ENCODE results near the gene MYLK.

Gene MYLK

GRCh38 chr3:123628996-123629746 is 255.0 kb downstream of the MYLK start:
- no peaks in the 10 kb centered on the region for H3K36me3 Mint-ChIP-seq
- no peak for DNase-seq
- no peaks in the 10 kb centered on the region for H3K4me1 Mint-ChIP-seq
- no peak overlapping the region for H3K4me3 Mint-ChIP-seq
- peaks cover 12% of the 10 kb centered on the region for H3K27me3 Mint-ChIP-seq
- H3K27ac Mint-ChIP-seq, result no peak overlapping the region
- H3K9me3 Mint-ChIP-seq, result no peaks in the 10 kb centered on the region
- CTCF ChIA-PET, result no interaction called here

GRCh38 chr3:123627673-123628670 is 256.2 kb downstream of the MYLK start:
- H3K36me3 Mint-ChIP-seq, result no peaks in the 10 kb centered on the region
- CTCF ChIA-PET, result no interaction called here

GRCh38 chr3:123626881-123627280 is 257.3 kb downstream of the MYLK start:
- Mint-ChIP-seq H3K36me3 (no peaks in the 10 kb centered on the region), H3K9me3 (no peaks in the 10 kb centered on the region), H3K27me3 (peaks cover 15% of the 10 kb centered on the region), H3K27ac (no peak overlapping the region), H3K4me3 (no peak overlapping the region), H3K4me1 (no peaks in the 10 kb centered on the region)
- CTCF ChIA-PET, result no interaction called here
- no peak for DNase-seq

More at GRCh38 chr3:123627673-123628670, 256.2 kb downstream of the MYLK start:
- no peaks in the 10 kb centered on the region for H3K9me3 Mint-ChIP-seq
- no peaks in the 10 kb centered on the region for H3K4me1 Mint-ChIP-seq
- H3K27ac Mint-ChIP-seq, result no peak overlapping the region
- peaks cover 12% of the 10 kb centered on the region for H3K27me3 Mint-ChIP-seq
- DNase-seq, result no peak
- no peak overlapping the region for H3K4me3 Mint-ChIP-seq

GRCh38 chr3:123624302-123624701 is 259.8 kb downstream of the MYLK start:
- CTCF ChIA-PET, result no interaction called here

GRCh38 chr3:123623346-123623880 is 260.7 kb downstream of the MYLK start:
- DNase-seq, result no peak
- no peak overlapping the region for H3K4me3 Mint-ChIP-seq
- CTCF ChIA-PET, result no interaction called here
- no peaks in the 10 kb centered on the region for H3K4me1 Mint-ChIP-seq
- H3K27ac Mint-ChIP-seq, result no peak overlapping the region
- H3K9me3 Mint-ChIP-seq, result no peaks in the 10 kb centered on the region
- peaks cover 14% of the 10 kb centered on the region for H3K27me3 Mint-ChIP-seq
- no peaks in the 10 kb centered on the region for H3K36me3 Mint-ChIP-seq

More at GRCh38 chr3:123624302-123624701, 259.8 kb downstream of the MYLK start:
- Mint-ChIP-seq H3K36me3 (no peaks in the 10 kb centered on the region), H3K27me3 (peaks cover 17% of the 10 kb centered on the region), H3K4me1 (no peaks in the 10 kb centered on the region), H3K9me3 (no peaks in the 10 kb centered on the region), H3K4me3 (no peak overlapping the region), H3K27ac (no peak overlapping the region)
- DNase-seq, result no peak

GRCh38 chr3:123622766-123623165 is 261.4 kb downstream of the MYLK start:
- peaks cover 9% of the 10 kb centered on the region for H3K27me3 Mint-ChIP-seq
- DNase-seq, result no peak
- H3K4me1 Mint-ChIP-seq, result no peaks in the 10 kb centered on the region
- H3K36me3 Mint-ChIP-seq, result no peaks in the 10 kb centered on the region
- no peak overlapping the region for H3K27ac Mint-ChIP-seq
- H3K9me3 Mint-ChIP-seq, result no peaks in the 10 kb centered on the region
- CTCF ChIA-PET, result no interaction called here
- no peak overlapping the region for H3K4me3 Mint-ChIP-seq

GRCh38 chr3:123621850-123622189 is 262.3 kb downstream of the MYLK start:
- Mint-ChIP-seq H3K4me1 (no peaks in the 10 kb centered on the region), H3K36me3 (no peaks in the 10 kb centered on the region), H3K27ac (no peak overlapping the region), H3K9me3 (no peaks in the 10 kb centered on the region), H3K4me3 (no peak overlapping the region), H3K27me3 (peaks cover 8% of the 10 kb centered on the region)
- DNase-seq, result no peak
- CTCF ChIA-PET, result interaction anchor here (0.7 kb wide), 1 partner anchor 133 kb away, joined by 3 read pairs; no protein-coding TSS in a partner anchor

GRCh38 chr3:123621186-123621849 is 262.8 kb downstream of the MYLK start:
- Mint-ChIP-seq H3K9me3 (no peaks in the 10 kb centered on the region), H3K36me3 (no peaks in the 10 kb centered on the region), H3K27ac (no peak overlapping the region), H3K4me3 (no peak overlapping the region), H3K27me3 (peaks cover 5% of the 10 kb centered on the region), H3K4me1 (no peaks in the 10 kb centered on the region)
- CTCF ChIA-PET, result interaction anchor here (0.7 kb wide), 1 partner anchor 132 kb away, joined by 3 read pairs; no protein-coding TSS in a partner anchor
- DNase-seq, result no peak

GRCh38 chr3:123620343-123620742 is 263.8 kb downstream of the MYLK start:
- DNase-seq, result no peak
- H3K27me3 Mint-ChIP-seq, result peaks cover 5% of the 10 kb centered on the region
- H3K4me1 Mint-ChIP-seq, result no peaks in the 10 kb centered on the region
- no peak overlapping the region for H3K4me3 Mint-ChIP-seq
- CTCF ChIA-PET, result no interaction called here
- no peaks in the 10 kb centered on the region for H3K9me3 Mint-ChIP-seq
- no peaks in the 10 kb centered on the region for H3K36me3 Mint-ChIP-seq
- no peak overlapping the region for H3K27ac Mint-ChIP-seq

- no peaks in the 10 kb centered on the region for H3K9me3 Mint-ChIP-seq
- no peak for DNase-seq
- no peaks in the 10 kb centered on the region for H3K4me1 Mint-ChIP-seq
- H3K27me3 Mint-ChIP-seq, result peaks cover 5% of the 10 kb centered on the region
- H3K4me3 Mint-ChIP-seq, result no peak overlapping the region
- CTCF ChIA-PET, result interaction anchor here (0.9 kb wide), 1 partner anchor 105 kb away, joined by 4 read pairs; no protein-coding TSS in a partner anchor
- no peak overlapping the region for H3K27ac Mint-ChIP-seq
- H3K36me3 Mint-ChIP-seq, result peaks cover 1% of the 10 kb centered on the region
Observed at GRCh38 chr3:123618768-123619484, 265.2 kb downstream of the MYLK start.

GRCh38 chr3:123618076-123618708 is 265.9 kb downstream of the MYLK start:
- CTCF ChIA-PET, result interaction anchor here (0.9 kb wide), 1 partner anchor 105 kb away, joined by 4 read pairs; no protein-coding TSS in a partner anchor
- Mint-ChIP-seq H3K27ac (no peak overlapping the region), H3K9me3 (no peaks in the 10 kb centered on the region), H3K4me3 (no peak overlapping the region), H3K36me3 (peaks cover 1% of the 10 kb centered on the region), H3K4me1 (no peaks in the 10 kb centered on the region), H3K27me3 (peaks cover 5% of the 10 kb centered on the region)
- DNase-seq, result no peak

- Mint-ChIP-seq H3K27ac (no peak overlapping the region), H3K4me1 (no peaks in the 10 kb centered on the region), H3K9me3 (no peaks in the 10 kb centered on the region), H3K36me3 (peaks cover 3% of the 10 kb centered on the region), H3K4me3 (no peak overlapping the region), H3K27me3 (no peaks in the 10 kb centered on the region)
- no peak for DNase-seq
- CTCF ChIA-PET, result no interaction called here
Observed at GRCh38 chr3:123616593-123616992, 267.5 kb downstream of the MYLK start.

- Mint-ChIP-seq H3K27me3 (no peaks in the 10 kb centered on the region), H3K9me3 (no peaks in the 10 kb centered on the region), H3K4me1 (peaks cover 4% of the 10 kb centered on the region), H3K36me3 (peaks cover 3% of the 10 kb centered on the region), H3K4me3 (no peak overlapping the region), H3K27ac (no peak overlapping the region)
- no peak for DNase-seq
- CTCF ChIA-PET, result interaction anchor here (0.9 kb wide), 1 partner anchor 110 kb away, joined by 3 read pairs; no protein-coding TSS in a partner anchor
Observed at GRCh38 chr3:123613543-123613942, 270.6 kb downstream of the MYLK start.
